ENCODE results near the gene MACROD2. TPM values are rescaled to one million over a fixed set of nuclear protein-coding genes. Genes with fewer than 3 reads are reported as not detected.

Gene MACROD2
- polyA plus RNA-seq, 1 donor (not counting 4 experiments of a cell fraction or from before 2014, with no cell fraction given): 0.71 TPM

DNA sequence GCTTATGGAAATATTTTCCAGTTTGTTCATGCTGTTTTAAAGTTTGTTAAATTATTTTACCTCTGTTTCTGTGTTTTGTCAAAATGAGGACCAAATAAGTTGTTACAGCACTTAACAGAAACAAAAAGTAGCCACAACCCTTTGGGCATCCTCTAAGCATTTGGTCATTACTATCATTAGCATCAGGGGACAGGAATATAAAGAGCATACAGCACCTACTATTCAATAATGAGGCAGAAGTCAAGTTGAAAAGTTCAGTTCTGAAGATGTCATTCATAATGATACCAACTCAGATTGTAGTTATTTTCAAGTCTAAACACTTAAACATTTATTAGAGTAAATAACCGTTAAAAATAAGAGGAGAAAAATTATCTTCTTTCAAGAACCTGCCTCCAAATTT lies 1204.4 kb downstream of the MACROD2 start:
- dilution Hi-C loops (cut with MboI; ENCODE audit: extremely low pct_ligation_motif_present, low sequenced_read_pairs): no loop called here
- no peak for FAIRE-seq
- TF ChIP-seq EZH2 (IDR thresholded peaks at IDR 0.05; ENCODE audit: low read length): no peak

DNA sequence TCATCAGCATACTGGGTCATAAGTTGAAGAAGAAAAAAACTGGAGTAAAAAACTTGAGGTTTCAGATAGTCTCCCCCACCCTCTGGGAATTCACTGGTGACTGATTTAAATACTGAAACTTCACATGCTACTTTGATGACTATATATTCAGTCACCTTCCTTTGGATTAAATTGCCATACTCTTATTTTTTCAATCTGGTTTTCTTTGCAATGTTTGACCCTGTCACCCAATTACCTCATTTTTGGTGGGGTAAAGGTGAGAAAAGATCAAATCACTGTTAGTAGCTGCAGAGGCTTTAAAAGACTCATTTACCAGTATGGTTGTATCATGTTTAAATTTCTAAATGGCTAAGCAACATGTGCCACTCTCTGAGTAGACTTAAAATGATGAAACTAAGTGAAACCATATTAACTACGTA lies 1204.8 kb downstream of the MACROD2 start:
- no peaks in the 10 kb centered on the region for H3K9me1 ChIP-seq (ENCODE audit: control insufficient read depth, extremely low read depth, insufficient read depth, low read length)
- no peak overlapping the region for H3K4me2 ChIP-seq (ENCODE audit: control insufficient read depth, extremely low read depth, insufficient read depth, low read depth, low read length)
- H3K27me3 ChIP-seq (ENCODE audit: control insufficient read depth, extremely low read depth, insufficient read depth, low read length): no peaks in the 10 kb centered on the region
- H3K4me3 ChIP-seq (ENCODE audit: control insufficient read depth in 2 of 3, extremely low read depth in 1 of 3, insufficient read depth in 2 of 3, low read depth in 1 of 3, low read length in 3 of 3): no peak overlapping the region
- H3K36me3 ChIP-seq (ENCODE audit: control insufficient read depth in 2 of 2, extremely low read depth in 1 of 2, insufficient read depth in 2 of 2, low read length in 2 of 2): no peaks in the 10 kb centered on the region
- H3K9ac ChIP-seq (ENCODE audit: control insufficient read depth, extremely low read depth, insufficient read depth, low read length): no peak overlapping the region
- H3K4me1 ChIP-seq (ENCODE audit: control insufficient read depth, extremely low read depth, insufficient read depth, low read length): no peaks in the 10 kb centered on the region
- H3K79me2 ChIP-seq (ENCODE audit: control insufficient read depth, insufficient read depth, low read length): no peaks in the 10 kb centered on the region
- DNase-seq (ENCODE audit: low read depth, low spot score) (no peak), FAIRE-seq (no peak)
- no peak overlapping the region for H3K27ac ChIP-seq (ENCODE audit: control insufficient read depth, insufficient read depth, low read length)
- dilution Hi-C loops (cut with MboI; ENCODE audit: extremely low pct_ligation_motif_present, low sequenced_read_pairs): no loop called here
- no peak for TF ChIP-seq EZH2 (IDR thresholded peaks at IDR 0.05; ENCODE audit: low read length)
- TF ChIP-seq, protein P1, sequence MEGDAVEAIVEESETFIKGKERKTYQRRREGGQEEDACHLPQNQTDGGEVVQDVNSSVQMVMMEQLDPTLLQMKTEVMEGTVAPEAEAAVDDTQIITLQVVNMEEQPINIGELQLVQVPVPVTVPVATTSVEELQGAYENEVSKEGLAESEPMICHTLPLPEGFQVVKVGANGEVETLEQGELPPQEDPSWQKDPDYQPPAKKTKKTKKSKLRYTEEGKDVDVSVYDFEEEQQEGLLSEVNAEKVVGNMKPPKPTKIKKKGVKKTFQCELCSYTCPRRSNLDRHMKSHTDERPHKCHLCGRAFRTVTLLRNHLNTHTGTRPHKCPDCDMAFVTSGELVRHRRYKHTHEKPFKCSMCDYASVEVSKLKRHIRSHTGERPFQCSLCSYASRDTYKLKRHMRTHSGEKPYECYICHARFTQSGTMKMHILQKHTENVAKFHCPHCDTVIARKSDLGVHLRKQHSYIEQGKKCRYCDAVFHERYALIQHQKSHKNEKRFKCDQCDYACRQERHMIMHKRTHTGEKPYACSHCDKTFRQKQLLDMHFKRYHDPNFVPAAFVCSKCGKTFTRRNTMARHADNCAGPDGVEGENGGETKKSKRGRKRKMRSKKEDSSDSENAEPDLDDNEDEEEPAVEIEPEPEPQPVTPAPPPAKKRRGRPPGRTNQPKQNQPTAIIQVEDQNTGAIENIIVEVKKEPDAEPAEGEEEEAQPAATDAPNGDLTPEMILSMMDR (optimal IDR thresholded peaks at IDR 0.05 in 1 of 3, IDR thresholded peaks at IDR 0.05 in 1 of 3, conservative IDR thresholded peaks at IDR 0.05 in 1 of 3; ENCODE audit: extremely low read depth in 1 of 3, insufficient read depth in 2 of 3, low read length in 3 of 3): no peak
- H3K9me3 ChIP-seq (ENCODE audit: control insufficient read depth, low read depth, low read length): no peaks in the 10 kb centered on the region
- H4K20me1 ChIP-seq (ENCODE audit: control insufficient read depth, extremely low read depth, insufficient read depth, low read length): no peaks in the 10 kb centered on the region
- H2AFZ ChIP-seq (ENCODE audit: control insufficient read depth, low read length): no peak overlapping the region

More for the DNA sequence above, 1204.4 kb downstream of the MACROD2 start:
- Histone ChIP-seq H3K4me1 (ENCODE audit: control insufficient read depth, extremely low read depth, insufficient read depth, low read length) (no peaks in the 10 kb centered on the region), H3K36me3 (ENCODE audit: control insufficient read depth in 2 of 2, extremely low read depth in 1 of 2, insufficient read depth in 2 of 2, low read length in 2 of 2) (no peaks in the 10 kb centered on the region), H3K79me2 (ENCODE audit: control insufficient read depth, insufficient read depth, low read length) (no peaks in the 10 kb centered on the region), H2AFZ (ENCODE audit: control insufficient read depth, low read length) (no peak overlapping the region), H3K4me2 (ENCODE audit: control insufficient read depth, extremely low read depth, insufficient read depth, low read depth, low read length) (no peak overlapping the region), H4K20me1 (ENCODE audit: control insufficient read depth, extremely low read depth, insufficient read depth, low read length) (no peaks in the 10 kb centered on the region), H3K9me3 (ENCODE audit: control insufficient read depth, low read depth, low read length) (no peaks in the 10 kb centered on the region), H3K27ac (ENCODE audit: control insufficient read depth, insufficient read depth, low read length) (no peak overlapping the region), H3K9ac (ENCODE audit: control insufficient read depth, extremely low read depth, insufficient read depth, low read length) (no peak overlapping the region), H3K27me3 (ENCODE audit: control insufficient read depth, extremely low read depth, insufficient read depth, low read length) (no peaks in the 10 kb centered on the region), H3K4me3 (ENCODE audit: control insufficient read depth in 2 of 3, extremely low read depth in 1 of 3, insufficient read depth in 2 of 3, low read depth in 1 of 3, low read length in 3 of 3) (no peak overlapping the region), H3K9me1 (ENCODE audit: control insufficient read depth, extremely low read depth, insufficient read depth, low read length) (no peaks in the 10 kb centered on the region)
- no peak for DNase-seq (ENCODE audit: low read depth, low spot score)

DNA sequence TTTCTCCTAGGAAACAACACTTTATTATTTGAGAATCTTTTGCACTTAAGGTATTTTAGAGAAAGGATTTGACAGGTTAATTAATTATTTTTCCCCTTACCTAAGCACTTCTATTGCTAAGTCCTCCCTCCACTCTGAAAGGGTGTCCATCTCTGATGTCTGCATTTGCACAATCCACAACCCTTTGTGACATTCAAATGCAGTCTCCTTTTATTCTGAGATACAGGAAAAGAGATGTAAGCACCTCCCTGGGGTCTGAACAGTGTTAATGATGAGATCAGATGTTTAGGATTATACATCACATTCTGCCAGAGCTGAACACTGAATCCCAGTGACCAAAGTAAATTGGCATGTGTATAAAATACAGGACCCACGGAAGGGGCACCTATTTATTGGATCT lies 1206.3 kb downstream of the MACROD2 start:
- TF ChIP-seq, protein P1 (optimal IDR thresholded peaks at IDR 0.05 in 1 of 3, IDR thresholded peaks at IDR 0.05 in 1 of 3, conservative IDR thresholded peaks at IDR 0.05 in 1 of 3; ENCODE audit: extremely low read depth in 1 of 3, insufficient read depth in 2 of 3, low read length in 3 of 3): no peak
- no peak for TF ChIP-seq EZH2 (IDR thresholded peaks at IDR 0.05; ENCODE audit: low read length)
- FAIRE-seq: peak; percentile 9
- H3K4me2 ChIP-seq (ENCODE audit: control insufficient read depth, extremely low read depth, insufficient read depth, low read depth, low read length): no peak overlapping the region
- no peaks in the 10 kb centered on the region for H3K9me3 ChIP-seq (ENCODE audit: control insufficient read depth, low read depth, low read length)
- dilution Hi-C loops (cut with MboI; ENCODE audit: extremely low pct_ligation_motif_present, low sequenced_read_pairs): no loop called here
- H3K9ac ChIP-seq (ENCODE audit: control insufficient read depth, extremely low read depth, insufficient read depth, low read length): no peak overlapping the region
- H3K36me3 ChIP-seq (ENCODE audit: control insufficient read depth in 2 of 2, extremely low read depth in 1 of 2, insufficient read depth in 2 of 2, low read length in 2 of 2): no peaks in the 10 kb centered on the region
- H4K20me1 ChIP-seq (ENCODE audit: control insufficient read depth, extremely low read depth, insufficient read depth, low read length): no peaks in the 10 kb centered on the region
- H3K27ac ChIP-seq (ENCODE audit: control insufficient read depth, insufficient read depth, low read length): no peak overlapping the region
- H2AFZ ChIP-seq (ENCODE audit: control insufficient read depth, low read length): no peak overlapping the region
- no peaks in the 10 kb centered on the region for H3K9me1 ChIP-seq (ENCODE audit: control insufficient read depth, extremely low read depth, insufficient read depth, low read length)
- H3K4me3 ChIP-seq (ENCODE audit: control insufficient read depth in 2 of 3, extremely low read depth in 1 of 3, insufficient read depth in 2 of 3, low read depth in 1 of 3, low read length in 3 of 3): no peak overlapping the region
- no peaks in the 10 kb centered on the region for H3K79me2 ChIP-seq (ENCODE audit: control insufficient read depth, insufficient read depth, low read length)
- DNase-seq (ENCODE audit: low read depth, low spot score): no peak
- H3K27me3 ChIP-seq (ENCODE audit: control insufficient read depth, extremely low read depth, insufficient read depth, low read length): no peaks in the 10 kb centered on the region
- no peaks in the 10 kb centered on the region for H3K4me1 ChIP-seq (ENCODE audit: control insufficient read depth, extremely low read depth, insufficient read depth, low read length)
